WI38 (cell line): Measurements from ENCODE around the gene CEP57L1.
"Not testable (repeated sequence)": the region's sequence is repeated elsewhere in the genome, so short reads cannot be mapped to it uniquely, and the experiment has no call there.

Source experiments
- H3K4me3 ChIP-seq: 2 replicates; pipeline ENCODE4 v1.5.1; 2011; ENCODE audit warnings: low read depth, mild to moderate bottlenecking, control low read depth, low read length
- TF ChIP-seq, protein P1 (sequence below): IDR thresholded peaks from 2 replicates; pipeline ENCODE4 v1.5.1; 2012; ENCODE audit warnings: low read depth, mild to moderate bottlenecking, control low read depth, low read length

The CEP57L1 gene

DNA sequence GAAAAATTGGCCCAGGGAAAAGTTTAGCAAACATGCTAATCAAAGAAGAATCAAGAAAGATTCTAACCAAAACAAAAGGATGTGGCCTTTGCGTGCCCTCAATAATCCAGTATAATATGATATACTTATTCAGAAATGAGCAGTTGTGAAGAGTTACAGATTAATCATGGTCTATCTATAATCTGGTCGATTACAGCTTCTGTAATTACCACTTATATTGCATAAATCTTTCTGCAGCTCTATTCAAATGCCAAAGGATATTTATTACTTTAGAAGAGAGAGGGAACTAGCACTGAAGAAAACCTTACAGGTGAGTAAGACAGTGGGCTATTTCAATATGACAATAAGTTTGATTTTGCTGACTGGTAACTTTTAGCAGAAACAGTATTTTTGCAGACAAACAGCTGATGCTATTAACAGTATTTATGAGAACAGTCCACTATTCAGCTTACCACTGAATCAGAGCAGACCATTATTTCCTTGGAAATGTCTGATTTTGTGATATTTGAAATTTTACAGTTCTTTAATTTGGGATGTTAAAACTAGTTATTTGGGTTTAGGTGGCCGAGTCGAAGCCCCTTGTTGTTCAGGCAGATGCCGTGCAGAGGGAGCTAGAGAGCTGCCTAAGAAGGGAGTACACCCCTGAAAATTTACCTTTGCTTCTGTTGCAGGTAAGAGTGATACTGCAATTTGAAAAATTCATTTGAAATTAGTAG is 92.2 kb downstream of the CEP57L1 start:
- TF ChIP-seq, protein P1, sequence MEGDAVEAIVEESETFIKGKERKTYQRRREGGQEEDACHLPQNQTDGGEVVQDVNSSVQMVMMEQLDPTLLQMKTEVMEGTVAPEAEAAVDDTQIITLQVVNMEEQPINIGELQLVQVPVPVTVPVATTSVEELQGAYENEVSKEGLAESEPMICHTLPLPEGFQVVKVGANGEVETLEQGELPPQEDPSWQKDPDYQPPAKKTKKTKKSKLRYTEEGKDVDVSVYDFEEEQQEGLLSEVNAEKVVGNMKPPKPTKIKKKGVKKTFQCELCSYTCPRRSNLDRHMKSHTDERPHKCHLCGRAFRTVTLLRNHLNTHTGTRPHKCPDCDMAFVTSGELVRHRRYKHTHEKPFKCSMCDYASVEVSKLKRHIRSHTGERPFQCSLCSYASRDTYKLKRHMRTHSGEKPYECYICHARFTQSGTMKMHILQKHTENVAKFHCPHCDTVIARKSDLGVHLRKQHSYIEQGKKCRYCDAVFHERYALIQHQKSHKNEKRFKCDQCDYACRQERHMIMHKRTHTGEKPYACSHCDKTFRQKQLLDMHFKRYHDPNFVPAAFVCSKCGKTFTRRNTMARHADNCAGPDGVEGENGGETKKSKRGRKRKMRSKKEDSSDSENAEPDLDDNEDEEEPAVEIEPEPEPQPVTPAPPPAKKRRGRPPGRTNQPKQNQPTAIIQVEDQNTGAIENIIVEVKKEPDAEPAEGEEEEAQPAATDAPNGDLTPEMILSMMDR: peak; percentile 91
- H3K4me3 ChIP-seq: no peak overlapping the region

DNA sequence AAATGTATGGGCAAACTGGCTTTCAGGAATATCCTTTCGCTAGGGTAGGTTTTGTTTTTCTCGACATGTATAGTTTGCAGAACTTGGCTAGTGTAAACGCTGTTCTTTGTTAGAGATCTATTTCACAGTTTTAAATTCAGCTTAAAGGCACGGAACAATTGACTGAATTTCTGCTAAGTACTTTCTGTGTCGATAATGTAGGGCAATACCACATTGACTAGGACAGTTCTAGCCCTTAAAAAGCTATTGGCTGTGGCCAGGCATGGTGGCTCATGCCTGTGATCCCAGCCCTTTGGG is 92.8 kb downstream of the CEP57L1 start:
- no peak overlapping the region for H3K4me3 ChIP-seq
- TF ChIP-seq, protein P1: no peak

DNA sequence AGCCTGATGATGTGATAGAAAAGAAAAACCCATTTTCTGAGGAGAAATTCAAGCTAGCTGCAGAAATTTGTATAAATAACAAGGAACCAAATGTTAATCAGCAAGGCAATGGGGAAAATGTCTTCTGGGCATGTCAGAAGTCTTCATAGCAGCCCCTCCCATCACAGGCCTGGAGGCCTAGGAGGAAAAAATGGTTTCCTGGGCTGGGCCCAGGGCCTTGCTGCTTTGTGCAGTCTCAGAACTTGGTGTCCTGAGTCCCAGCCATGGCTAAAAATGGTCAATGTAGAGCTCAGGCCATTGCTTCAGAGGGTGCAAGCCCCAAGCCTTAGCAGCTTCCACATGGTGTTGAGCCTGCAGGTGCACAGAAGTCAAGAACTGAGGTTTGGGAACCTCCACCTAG is 96.1 kb downstream of the CEP57L1 start:
- H3K4me3 ChIP-seq: not testable (repeated sequence)

DNA sequence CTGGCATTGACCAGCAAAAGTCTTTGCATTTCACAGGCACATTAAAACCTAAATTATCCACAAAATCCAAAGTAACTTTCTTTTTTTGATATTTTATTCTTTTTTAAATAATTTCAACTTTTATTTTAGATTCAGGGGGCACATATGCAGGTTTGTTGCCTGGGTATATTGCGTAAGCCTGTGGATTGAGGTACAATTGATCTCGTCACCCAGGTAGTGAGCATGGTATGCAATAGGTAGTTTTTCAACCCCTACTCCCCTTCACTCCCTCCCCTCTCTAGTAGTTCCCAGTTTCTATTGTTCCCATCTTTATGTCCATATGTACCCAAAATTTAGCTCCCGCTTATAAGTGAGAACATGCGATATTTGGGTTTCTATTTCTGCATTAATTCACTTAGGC is 97.6 kb downstream of the CEP57L1 start:
- H3K4me3 ChIP-seq: no peak overlapping the region
- TF ChIP-seq, protein P1: no peak

DNA sequence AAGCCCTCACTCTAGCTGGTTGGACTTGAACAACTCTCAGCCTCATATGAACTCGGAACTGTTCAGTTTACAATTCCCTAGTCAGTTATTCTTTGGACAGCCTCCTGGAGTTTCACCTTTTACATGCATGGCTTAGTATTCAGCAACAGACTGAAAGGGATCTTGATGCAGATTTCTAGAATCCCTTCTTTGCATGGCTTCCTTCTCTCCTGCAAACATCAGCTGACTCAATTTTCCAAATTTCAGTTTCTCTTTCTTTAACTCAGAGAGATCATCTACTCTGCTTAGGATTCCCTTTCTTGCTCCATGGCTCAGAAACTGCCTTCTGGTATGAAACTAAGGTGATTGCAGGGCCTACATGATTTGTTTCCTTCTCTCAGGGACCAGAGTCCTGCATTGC is 99.6 kb downstream of the CEP57L1 start:
- TF ChIP-seq, protein P1: no peak
- H3K4me3 ChIP-seq: no peak overlapping the region

DNA sequence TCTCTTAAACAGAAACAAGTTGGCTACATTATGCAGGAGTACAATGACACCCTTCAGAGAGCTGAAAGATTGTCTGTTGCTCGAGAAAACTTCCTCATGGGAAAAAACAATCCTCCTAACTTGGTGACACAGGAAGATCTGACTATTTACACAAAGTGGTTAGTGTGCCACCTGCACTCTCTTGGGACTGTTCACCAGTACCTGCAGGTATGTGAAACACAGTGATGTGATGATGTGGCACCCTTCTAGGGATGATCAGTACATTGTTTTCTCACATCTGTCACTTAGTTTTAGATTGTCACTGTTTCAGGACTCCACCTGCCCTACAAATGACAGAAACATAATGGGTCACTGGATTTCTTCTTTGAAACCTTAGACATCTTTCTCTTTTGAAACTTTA is 101.8 kb downstream of the CEP57L1 start:
- H3K4me3 ChIP-seq: no peak overlapping the region
- TF ChIP-seq, protein P1: no peak

DNA sequence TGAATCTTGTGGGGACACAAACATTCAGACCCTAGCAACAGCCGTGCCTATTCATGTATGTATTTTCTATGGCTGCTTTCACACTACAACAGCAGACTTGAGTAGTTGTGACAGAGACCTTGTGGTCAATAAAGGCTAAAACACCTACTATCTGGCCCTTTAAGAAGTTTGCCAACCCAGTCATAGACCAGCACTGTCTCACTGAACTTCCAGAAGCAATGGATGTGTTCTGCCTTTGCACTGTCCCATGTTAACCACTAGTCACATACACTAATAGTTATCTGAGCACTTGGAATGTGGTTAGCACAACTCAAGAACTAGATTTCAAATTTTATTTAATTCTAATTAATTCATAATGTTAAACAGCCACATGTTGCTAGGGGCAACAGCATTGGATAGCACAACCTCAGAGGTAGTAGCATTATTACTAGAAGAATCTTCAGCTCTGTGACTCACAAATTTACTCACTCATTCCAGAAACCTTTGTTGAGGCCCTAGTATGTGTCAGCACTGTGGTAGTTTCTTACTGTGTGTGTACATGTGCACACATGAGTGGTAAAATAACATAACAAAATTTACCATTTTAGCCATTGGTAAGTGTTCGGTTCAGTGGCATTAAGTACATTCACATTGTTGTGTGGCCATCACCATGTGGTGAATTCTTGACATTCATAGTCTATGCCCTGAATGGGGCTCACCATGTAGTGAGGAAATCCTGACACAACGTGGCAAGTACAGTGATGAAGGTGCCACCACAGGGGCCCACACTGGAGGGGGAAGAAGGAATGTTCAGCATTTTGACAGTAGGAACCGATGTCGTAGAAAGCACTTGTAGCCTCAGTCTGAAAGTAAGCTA is 107.3 kb downstream of the CEP57L1 start:
- no peak overlapping the region for H3K4me3 ChIP-seq
- TF ChIP-seq, protein P1: no peak

DNA sequence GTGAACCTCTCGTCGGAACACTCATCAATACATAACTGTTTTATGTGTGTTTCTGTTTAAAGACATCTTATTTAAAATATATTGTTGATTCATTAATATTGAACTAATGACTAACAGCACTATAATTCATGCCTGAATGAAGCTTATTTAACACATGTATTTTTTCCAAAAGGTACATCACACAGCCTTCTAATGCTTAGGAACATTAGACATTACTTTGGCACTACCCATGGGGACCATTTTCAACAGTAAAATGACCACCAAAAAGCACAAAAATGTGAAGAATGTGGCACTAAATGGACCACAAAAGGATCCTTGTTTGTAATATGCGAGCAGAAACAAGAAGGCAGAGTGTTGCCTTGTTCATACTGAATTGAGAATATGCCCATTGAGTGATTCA is 109.2 kb downstream of the CEP57L1 start:
- TF ChIP-seq, protein P1: no peak
- no peak overlapping the region for H3K4me3 ChIP-seq
